Choroid plexus epithelial cell (primary cell): ENCODE measurements around the gene SPTBN2.

Experiments used
- DNase-seq: peaks from one replicate; pipeline ENCODE4 v3.0.0-alpha.2; 2010; ENCODE audit warnings: low read depth
- H3K4me3 ChIP-seq: 2 replicates; pipeline ENCODE4 v1.5.1; 2011; ENCODE audit warnings: low read depth, mild to moderate bottlenecking, control low read depth, low read length, moderate library complexity
- CTCF ChIP-seq: conservative IDR thresholded peaks from 2 replicates; pipeline ENCODE4 v1.5.1; 2011; ENCODE audit warnings: low read depth, mild to moderate bottlenecking, control low read depth, inconsistent platforms, low read length, moderate library complexity

The SPTBN2 gene

GRCh38 chr11:66749091-66749490, 20.1 kb upstream of the SPTBN2 start:
- no peak for TF ChIP-seq CTCF
- H3K4me3 ChIP-seq, result no peak overlapping the region
- DNase-seq, result no peak

GRCh38 chr11:66747480-66747879, 18.5 kb upstream of the SPTBN2 start:
- no peak for TF ChIP-seq CTCF
- no peak overlapping the region for H3K4me3 ChIP-seq
- DNase-seq, result no peak

- TF ChIP-seq CTCF, result no peak
- no peak for DNase-seq
- H3K4me3 ChIP-seq, result peak overlapping the region; percentile 90
Measured at GRCh38 chr11:66745356-66746235, 16.6 kb upstream of the SPTBN2 start.

DNA sequence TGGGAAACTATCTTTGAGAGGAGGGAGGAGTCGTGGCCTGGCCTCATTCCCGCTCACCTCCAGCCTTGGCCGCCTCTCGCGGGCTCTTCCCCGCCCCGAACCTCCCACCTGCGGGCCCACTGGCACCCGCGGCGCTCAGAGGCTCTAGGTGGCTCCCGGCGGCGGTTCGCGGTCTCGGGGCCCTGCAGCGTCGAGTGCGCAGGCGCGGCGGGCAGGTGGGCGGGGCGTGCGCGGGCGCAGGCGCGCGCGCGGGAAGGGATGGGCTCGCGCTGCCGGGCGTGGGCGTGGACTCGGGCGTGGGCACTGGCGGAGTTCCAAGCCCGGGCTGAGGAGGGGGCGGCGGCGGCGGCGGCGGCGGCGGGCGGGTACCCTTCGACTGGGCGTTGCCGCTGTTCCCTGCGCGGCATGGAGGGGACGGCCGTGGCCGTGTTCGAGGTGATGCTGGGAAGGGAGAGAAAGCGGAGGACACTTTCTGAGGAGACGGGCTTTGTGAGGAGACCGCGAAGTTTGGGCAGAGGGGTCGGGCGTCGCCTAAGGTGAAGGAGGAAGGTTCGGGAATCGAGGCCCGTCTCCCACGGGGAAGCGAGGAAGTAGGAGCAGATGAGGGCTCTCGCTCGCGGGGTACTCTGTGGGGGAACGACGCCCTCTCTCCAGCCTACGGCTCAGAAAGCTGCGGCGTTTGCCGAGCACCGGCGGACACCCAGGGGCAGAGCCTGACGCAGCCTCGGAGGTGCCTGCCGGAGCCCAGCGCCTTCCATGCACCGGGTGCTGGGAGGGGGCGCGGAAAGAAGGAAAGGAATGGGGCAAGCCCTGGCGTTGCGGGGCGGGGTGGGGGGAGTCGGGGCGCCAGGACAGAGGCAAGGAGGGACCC, 15.7 kb upstream of the SPTBN2 start:
- DNase-seq, result peak; percentile 53
- H3K4me3 ChIP-seq, result peak overlapping the region; percentile 90
- no peak for TF ChIP-seq CTCF

GRCh38 chr11:66743271-66743968, 14.4 kb upstream of the SPTBN2 start:
- H3K4me3 ChIP-seq, result no peak overlapping the region
- no peak for DNase-seq
- TF ChIP-seq CTCF, result no peak

- no peak overlapping the region for H3K4me3 ChIP-seq
- no peak for TF ChIP-seq CTCF
- DNase-seq, result no peak
Measured at GRCh38 chr11:66741153-66741552, 12.1 kb upstream of the SPTBN2 start.
